Measurements from ENCODE around the gene EMP2.

DNA sequence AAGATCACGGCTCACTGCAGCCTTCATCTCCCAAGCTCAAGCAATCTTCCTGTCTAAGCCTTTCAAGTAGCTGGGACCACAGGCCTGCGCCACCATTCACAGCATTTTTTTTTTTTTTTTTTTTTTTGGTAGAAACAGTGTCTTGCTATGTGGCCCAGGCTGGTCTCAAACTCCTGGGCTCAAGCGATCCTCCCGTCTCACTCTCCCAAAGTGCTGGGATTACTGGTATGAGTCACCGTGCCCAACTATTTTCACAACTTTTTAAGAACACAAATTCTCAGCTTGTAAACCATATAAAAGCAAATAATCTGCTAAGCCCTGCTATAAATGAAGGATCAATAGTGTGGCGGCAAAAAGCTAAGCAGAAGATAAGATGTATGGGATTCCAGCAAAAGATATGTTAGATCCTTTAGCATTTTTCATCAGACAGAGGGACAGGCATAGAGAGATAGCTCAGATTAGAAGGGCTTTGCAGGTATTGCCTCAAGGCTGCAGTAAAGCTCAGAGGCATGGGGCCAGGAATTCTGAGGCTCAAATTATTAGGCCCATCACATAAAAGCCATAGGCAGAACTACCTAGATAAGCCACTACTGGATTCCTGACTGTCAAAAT, 55.1 kb downstream of the EMP2 start:
- TF ChIP-seq, protein P1, sequence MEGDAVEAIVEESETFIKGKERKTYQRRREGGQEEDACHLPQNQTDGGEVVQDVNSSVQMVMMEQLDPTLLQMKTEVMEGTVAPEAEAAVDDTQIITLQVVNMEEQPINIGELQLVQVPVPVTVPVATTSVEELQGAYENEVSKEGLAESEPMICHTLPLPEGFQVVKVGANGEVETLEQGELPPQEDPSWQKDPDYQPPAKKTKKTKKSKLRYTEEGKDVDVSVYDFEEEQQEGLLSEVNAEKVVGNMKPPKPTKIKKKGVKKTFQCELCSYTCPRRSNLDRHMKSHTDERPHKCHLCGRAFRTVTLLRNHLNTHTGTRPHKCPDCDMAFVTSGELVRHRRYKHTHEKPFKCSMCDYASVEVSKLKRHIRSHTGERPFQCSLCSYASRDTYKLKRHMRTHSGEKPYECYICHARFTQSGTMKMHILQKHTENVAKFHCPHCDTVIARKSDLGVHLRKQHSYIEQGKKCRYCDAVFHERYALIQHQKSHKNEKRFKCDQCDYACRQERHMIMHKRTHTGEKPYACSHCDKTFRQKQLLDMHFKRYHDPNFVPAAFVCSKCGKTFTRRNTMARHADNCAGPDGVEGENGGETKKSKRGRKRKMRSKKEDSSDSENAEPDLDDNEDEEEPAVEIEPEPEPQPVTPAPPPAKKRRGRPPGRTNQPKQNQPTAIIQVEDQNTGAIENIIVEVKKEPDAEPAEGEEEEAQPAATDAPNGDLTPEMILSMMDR (conservative IDR thresholded peaks at IDR 0.05; ENCODE audit: low read length), result no peak
- TF ChIP-seq EZH2phosphoT487 (IDR thresholded peaks at IDR 0.05; ENCODE audit: borderline replicate concordance), result no peak

All from Loucy (cell line).